HepG2 (cell line): ENCODE data around the gene TNFSF8. TPM values are rescaled to one million over a fixed set of nuclear protein-coding genes. Genes with fewer than 3 reads are reported as not detected.

Experiments used
- AGO1 ChIP-seq: fragments of 200-400 bp; formaldehyde crosslinking; IDR thresholded peaks from 2 replicates; pipeline ENCODE4 v1.6.1; 2017; ENCODE audit warnings: mild to moderate bottlenecking, low read depth, low read length, moderate library complexity; ENCODE audit not compliant: poor library complexity, severe bottlenecking
- CBX5 ChIP-seq: sonication (generic); formaldehyde crosslinking; IDR thresholded peaks from 2 replicates; pipeline ENCODE4 v1.4.0; 2020; ENCODE audit warnings: missing genetic modification reagents, borderline replicate concordance
- ZBTB34 ChIP-seq: sonication (generic); formaldehyde crosslinking; IDR thresholded peaks from 2 replicates; pipeline ENCODE4 v1.8.0; 2022; ENCODE audit warnings: mild to moderate bottlenecking, missing genetic modification reagents
- ZNF556 ChIP-seq: sonication (generic); formaldehyde crosslinking; IDR thresholded peaks from 2 replicates; pipeline ENCODE4 v1.4.0; 2020; ENCODE audit warnings: mild to moderate bottlenecking, missing genetic modification reagents, borderline replicate concordance
- ZSCAN20 ChIP-seq: sonication (generic); formaldehyde crosslinking; IDR thresholded peaks from 2 replicates; pipeline ENCODE4 v1.4.0; 2020; ENCODE audit warnings: missing genetic modification reagents, mild to moderate bottlenecking, borderline replicate concordance
- polyA plus RNA-seq, 8 experiments: library from polyadenylated mRNA; depleted of rRNA in 3 of 8; stranded (reverse) in 7 of 8; unstranded in 1 of 8; fragments of >200 nt; fragmentation: Illumina TruSeq in 4 of 8; extraction: Trizol in 4 of 8; gene quantifications; 2 replicates each; pipeline versions ENCODE4 v1.2.1 to v1.2.3, GENCODE V29; 2011 to 2016; ENCODE audit warnings: low read depth in 4 of 8, missing spikeins in 1 of 8, mixed read lengths in 1 of 8; ENCODE audit not compliant: insufficient read depth in 1 of 8
- total RNA-seq, 5 experiments: library from RNA; depleted of rRNA; stranded (reverse); fragments of >200 nt; fragmentation: Illumina TruSeq; extraction: Trizol; gene quantifications; 2 replicates each; pipeline ENCODE4 v1.2.3, GENCODE V29; 2016; ENCODE audit warnings: low read depth in 1 of 5
- TF ChIP-seq, protein P1 (sequence below): sonication (generic); formaldehyde crosslinking; IDR thresholded peaks from 2 replicates; pipeline ENCODE4 v1.4.0; 2020; ENCODE audit warnings: missing genetic modification reagents, borderline replicate concordance

TNFSF8 gene
- total and polyA plus RNA-seq, 2 of the 13 experiments (the other 11 are each of a cell fraction or from before 2014, with no cell fraction given), result not detected

DNA sequence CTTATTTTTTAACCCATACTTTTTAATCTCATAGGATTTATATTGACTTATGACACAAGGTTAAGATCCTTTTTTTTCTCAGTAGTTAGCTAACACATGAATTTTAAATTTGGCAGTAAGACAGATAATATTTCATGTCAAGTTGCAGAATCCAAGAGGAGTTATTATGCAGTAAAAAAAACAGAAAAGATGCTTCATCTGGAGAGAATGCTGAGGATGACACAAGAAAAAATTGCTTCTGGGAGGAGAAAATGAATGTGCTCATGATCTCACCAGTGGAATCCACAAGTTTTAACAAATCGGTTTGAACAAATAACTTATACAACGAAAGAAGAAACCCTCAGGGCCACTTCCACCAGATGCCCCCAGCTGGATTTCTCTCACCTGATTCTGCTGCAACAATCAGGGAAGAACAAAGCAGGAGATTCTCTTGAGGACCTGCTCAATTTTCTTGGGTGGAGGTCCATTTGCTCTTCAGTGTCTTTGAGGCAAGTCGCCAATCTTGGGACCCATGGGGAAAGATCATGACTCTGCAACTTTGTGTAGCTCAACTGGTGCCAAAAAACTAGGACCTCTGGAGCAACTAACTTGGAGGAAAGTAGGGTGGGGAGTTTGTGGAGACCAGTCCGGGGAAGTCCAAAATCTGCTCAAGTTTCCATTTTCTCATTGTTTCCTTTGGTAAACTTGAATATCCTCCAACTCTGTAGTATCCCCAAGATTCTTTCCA lies 74.0 kb downstream of the TNFSF8 start (continued):
- TF ChIP-seq ZSCAN20 (CRISPR knock-in tag) (no peak), ZNF556 (CRISPR knock-in tag) (no peak), ZBTB34 (CRISPR knock-in tag) (no peak), CBX5 (CRISPR knock-in tag) (no peak), AGO1 (no peak)
- TF ChIP-seq, protein P1, sequence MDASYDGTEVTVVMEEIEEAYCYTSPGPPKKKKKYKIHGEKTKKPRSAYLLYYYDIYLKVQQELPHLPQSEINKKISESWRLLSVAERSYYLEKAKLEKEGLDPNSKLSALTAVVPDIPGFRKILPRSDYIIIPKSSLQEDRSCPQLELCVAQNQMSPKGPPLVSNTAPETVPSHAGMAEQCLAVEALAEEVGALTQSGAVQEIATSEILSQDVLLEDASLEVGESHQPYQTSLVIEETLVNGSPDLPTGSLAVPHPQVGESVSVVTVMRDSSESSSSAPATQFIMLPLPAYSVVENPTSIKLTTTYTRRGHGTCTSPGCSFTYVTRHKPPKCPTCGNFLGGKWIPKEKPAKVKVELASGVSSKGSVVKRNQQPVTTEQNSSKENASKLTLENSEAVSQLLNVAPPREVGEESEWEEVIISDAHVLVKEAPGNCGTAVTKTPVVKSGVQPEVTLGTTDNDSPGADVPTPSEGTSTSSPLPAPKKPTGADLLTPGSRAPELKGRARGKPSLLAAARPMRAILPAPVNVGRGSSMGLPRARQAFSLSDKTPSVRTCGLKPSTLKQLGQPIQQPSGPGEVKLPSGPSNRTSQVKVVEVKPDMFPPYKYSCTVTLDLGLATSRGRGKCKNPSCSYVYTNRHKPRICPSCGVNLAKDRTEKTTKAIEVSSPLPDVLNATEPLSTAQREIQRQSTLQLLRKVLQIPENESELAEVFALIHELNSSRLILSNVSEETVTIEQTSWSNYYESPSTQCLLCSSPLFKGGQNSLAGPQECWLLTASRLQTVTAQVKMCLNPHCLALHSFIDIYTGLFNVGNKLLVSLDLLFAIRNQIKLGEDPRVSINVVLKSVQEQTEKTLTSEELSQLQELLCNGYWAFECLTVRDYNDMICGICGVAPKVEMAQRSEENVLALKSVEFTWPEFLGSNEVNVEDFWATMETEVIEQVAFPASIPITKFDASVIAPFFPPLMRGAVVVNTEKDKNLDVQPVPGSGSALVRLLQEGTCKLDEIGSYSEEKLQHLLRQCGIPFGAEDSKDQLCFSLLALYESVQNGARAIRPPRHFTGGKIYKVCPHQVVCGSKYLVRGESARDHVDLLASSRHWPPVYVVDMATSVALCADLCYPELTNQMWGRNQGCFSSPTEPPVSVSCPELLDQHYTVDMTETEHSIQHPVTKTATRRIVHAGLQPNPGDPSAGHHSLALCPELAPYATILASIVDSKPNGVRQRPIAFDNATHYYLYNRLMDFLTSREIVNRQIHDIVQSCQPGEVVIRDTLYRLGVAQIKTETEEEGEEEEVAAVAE (CRISPR knock-in tag), result no peak
